Neural progenitor cell (in vitro differentiated cells): ENCODE results near the gene ZFYVE21. TPM values are rescaled to one million over a fixed set of nuclear protein-coding genes. Genes with fewer than 3 reads are reported as not detected.

Experiments
- DNase-seq: peaks from one replicate; pipeline ENCODE4 v3.0.0-alpha.2; 2016; ENCODE audit warnings: low spot score
- H2AFZ ChIP-seq: fragments of 200-600 bp; sonication (generic); replicated peaks from 2 replicates; pipeline ENCODE4 v1.6.1; 2016; ENCODE audit warnings: antibody characterized with exemption
- H3F3A ChIP-seq: fragments of 200-600 bp; sonication (generic); 2 replicates; pipeline ENCODE4 v1.6.1; 2016; ENCODE audit warnings: antibody characterized with exemption, low read depth
- H3K27ac ChIP-seq: fragments of 200-600 bp; sonication (generic); 2 replicates; pipeline ENCODE4 v1.5.1; 2016; ENCODE audit warnings: mild to moderate bottlenecking
- H3K27me3 ChIP-seq: fragments of 200-600 bp; sonication (generic); 2 replicates; pipeline ENCODE4 v1.6.1; 2016; ENCODE audit warnings: mild to moderate bottlenecking, moderate library complexity
- H3K36me3 ChIP-seq: fragments of 200-600 bp; sonication (generic); 2 replicates; pipeline ENCODE4 v1.5.1; 2016
- H3K4me1 ChIP-seq: fragments of 200-600 bp; sonication (generic); 2 replicates; pipeline ENCODE4 v1.6.1; 2016; ENCODE audit warnings: mixed run types
- H3K4me2 ChIP-seq: fragments of 200-600 bp; sonication (generic); 2 replicates; pipeline ENCODE4 v1.6.1; 2016
- H3K4me3 ChIP-seq: fragments of 200-600 bp; sonication (generic); 2 replicates; pipeline ENCODE4 v1.5.1; 2016
- H3K79me2 ChIP-seq: fragments of 200-600 bp; sonication (generic); 2 replicates; pipeline ENCODE4 v1.6.1; 2016; ENCODE audit warnings: low read depth
- H3K9ac ChIP-seq: fragments of 200-600 bp; sonication (generic); 2 replicates; pipeline ENCODE4 v1.6.1; 2016
- H3K9me3 ChIP-seq: fragments of 200-600 bp; sonication (generic); 2 replicates; pipeline ENCODE4 v1.5.1; 2016; ENCODE audit warnings: low read depth
- H4K20me1 ChIP-seq: fragments of 200-600 bp; sonication (generic); 2 replicates; pipeline ENCODE4 v1.6.1; 2016; ENCODE audit warnings: low read depth
- H3K27ac Mint-ChIP-seq: 3 replicates; pipeline ENCODE4 v1.8.0; 2021; ENCODE audit warnings: mixed read lengths
- H3K27me3 Mint-ChIP-seq: 2 replicates; pipeline ENCODE4 v1.8.0; 2022; ENCODE audit warnings: low read depth, mild to moderate bottlenecking, inconsistent platforms, moderate library complexity, mixed read lengths; ENCODE audit not compliant: insufficient read depth
- H3K36me3 Mint-ChIP-seq: 3 replicates; pipeline ENCODE4 v1.8.0; 2021; ENCODE audit warnings: mixed read lengths
- H3K4me1 Mint-ChIP-seq: 3 replicates; pipeline ENCODE4 v1.8.0; 2021; ENCODE audit warnings: mixed read lengths
- H3K4me3 Mint-ChIP-seq: 3 replicates; pipeline ENCODE4 v1.8.0; 2021; ENCODE audit warnings: mild to moderate bottlenecking, moderate library complexity, mixed read lengths
- H3K9me3 Mint-ChIP-seq: 3 replicates; pipeline ENCODE4 v1.8.0; 2020; ENCODE audit warnings: mixed read lengths
- EZH2 ChIP-seq: fragments of 200-600 bp; sonication (generic); IDR thresholded peaks from 2 replicates; pipeline ENCODE4 v1.6.1; 2017; ENCODE audit warnings: antibody characterized with exemption, mild to moderate bottlenecking, moderate library complexity
- EZH2phosphoT487 ChIP-seq: fragments of 200-600 bp; sonication (generic); IDR thresholded peaks from 2 replicates; pipeline ENCODE4 v1.6.1; 2017; ENCODE audit warnings: antibody characterized with exemption
- total RNA-seq: library from RNA; depleted of rRNA; stranded (reverse); fragments of >200 nt; gene quantifications from 2 replicates; pipeline ENCODE4 v1.2.3, GENCODE V29; 2015; ENCODE audit warnings: low replicate concordance
- TF ChIP-seq, protein P1 (sequence below): fragments of 200-600 bp; sonication (generic); IDR thresholded peaks from 2 replicates; pipeline ENCODE4 v1.5.1; 2017; ENCODE audit warnings: antibody characterized with exemption, mild to moderate bottlenecking

The ZFYVE21 gene
- total RNA-seq, 1 donor from 2014 or later: 46.2 TPM

DNA sequence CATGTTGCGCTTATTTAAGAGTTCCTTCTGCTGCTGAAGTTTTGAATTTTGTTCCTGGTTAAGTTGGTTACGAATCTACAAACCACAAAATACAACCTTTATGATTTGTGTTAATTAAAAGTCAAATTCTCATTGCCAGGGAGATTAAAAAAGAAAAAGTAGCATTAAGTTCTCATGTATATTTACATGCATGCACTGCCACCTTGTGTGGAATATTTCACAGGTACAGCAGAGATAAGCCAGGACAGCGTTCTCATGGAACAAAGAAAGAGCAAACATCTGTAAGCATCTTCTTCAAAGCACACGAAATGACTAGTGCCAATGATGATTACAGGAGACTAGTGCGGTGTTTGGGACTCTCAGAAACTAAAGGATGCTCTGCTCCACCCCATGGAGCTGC is 34.2 kb downstream of the ZFYVE21 start:
- Histone ChIP-seq H3K4me1 (no peaks in the 10 kb centered on the region), H3K9ac (no peak overlapping the region), H3K27ac (no peak overlapping the region), H3K4me2 (no peak overlapping the region), H3K9me3 (no peaks in the 10 kb centered on the region), H3K27me3 (no peaks in the 10 kb centered on the region), H3F3A (no peaks in the 10 kb centered on the region), H3K4me3 (no peak overlapping the region), H3K79me2 (no peaks in the 10 kb centered on the region), H3K36me3 (no peaks in the 10 kb centered on the region), H2AFZ (no peak overlapping the region), H4K20me1 (no peaks in the 10 kb centered on the region)
- H3K9me3 Mint-ChIP-seq: no peaks in the 10 kb centered on the region
- H3K27me3 Mint-ChIP-seq: peaks cover 2% of the 10 kb centered on the region
- H3K4me1 Mint-ChIP-seq: peaks cover 5% of the 10 kb centered on the region
- DNase-seq: no peak
- no peaks in the 10 kb centered on the region for H3K36me3 Mint-ChIP-seq
- no peak for TF ChIP-seq EZH2
- no peak overlapping the region for H3K4me3 Mint-ChIP-seq
- H3K27ac Mint-ChIP-seq: no peak overlapping the region

GRCh38 chr14:103753774-103754173 is 38.2 kb downstream of the ZFYVE21 start:
- no peak overlapping the region for H3K27ac Mint-ChIP-seq
- Histone ChIP-seq H3K79me2 (no peaks in the 10 kb centered on the region), H4K20me1 (no peaks in the 10 kb centered on the region), H3K36me3 (no peaks in the 10 kb centered on the region), H2AFZ (no peak overlapping the region), H3K4me1 (no peaks in the 10 kb centered on the region), H3F3A (no peaks in the 10 kb centered on the region), H3K9me3 (no peaks in the 10 kb centered on the region), H3K4me3 (no peak overlapping the region), H3K9ac (no peak overlapping the region), H3K4me2 (no peak overlapping the region), H3K27ac (no peak overlapping the region), H3K27me3 (no peaks in the 10 kb centered on the region)
- no peak for TF ChIP-seq EZH2phosphoT487
- TF ChIP-seq, protein P1, sequence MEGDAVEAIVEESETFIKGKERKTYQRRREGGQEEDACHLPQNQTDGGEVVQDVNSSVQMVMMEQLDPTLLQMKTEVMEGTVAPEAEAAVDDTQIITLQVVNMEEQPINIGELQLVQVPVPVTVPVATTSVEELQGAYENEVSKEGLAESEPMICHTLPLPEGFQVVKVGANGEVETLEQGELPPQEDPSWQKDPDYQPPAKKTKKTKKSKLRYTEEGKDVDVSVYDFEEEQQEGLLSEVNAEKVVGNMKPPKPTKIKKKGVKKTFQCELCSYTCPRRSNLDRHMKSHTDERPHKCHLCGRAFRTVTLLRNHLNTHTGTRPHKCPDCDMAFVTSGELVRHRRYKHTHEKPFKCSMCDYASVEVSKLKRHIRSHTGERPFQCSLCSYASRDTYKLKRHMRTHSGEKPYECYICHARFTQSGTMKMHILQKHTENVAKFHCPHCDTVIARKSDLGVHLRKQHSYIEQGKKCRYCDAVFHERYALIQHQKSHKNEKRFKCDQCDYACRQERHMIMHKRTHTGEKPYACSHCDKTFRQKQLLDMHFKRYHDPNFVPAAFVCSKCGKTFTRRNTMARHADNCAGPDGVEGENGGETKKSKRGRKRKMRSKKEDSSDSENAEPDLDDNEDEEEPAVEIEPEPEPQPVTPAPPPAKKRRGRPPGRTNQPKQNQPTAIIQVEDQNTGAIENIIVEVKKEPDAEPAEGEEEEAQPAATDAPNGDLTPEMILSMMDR: no peak
- no peak for TF ChIP-seq EZH2
- no peak overlapping the region for H3K4me3 Mint-ChIP-seq
- peaks cover 2% of the 10 kb centered on the region for H3K27me3 Mint-ChIP-seq
- H3K36me3 Mint-ChIP-seq: no peaks in the 10 kb centered on the region
- H3K9me3 Mint-ChIP-seq: no peaks in the 10 kb centered on the region
- DNase-seq: no peak
- peaks cover 8% of the 10 kb centered on the region for H3K4me1 Mint-ChIP-seq

DNA sequence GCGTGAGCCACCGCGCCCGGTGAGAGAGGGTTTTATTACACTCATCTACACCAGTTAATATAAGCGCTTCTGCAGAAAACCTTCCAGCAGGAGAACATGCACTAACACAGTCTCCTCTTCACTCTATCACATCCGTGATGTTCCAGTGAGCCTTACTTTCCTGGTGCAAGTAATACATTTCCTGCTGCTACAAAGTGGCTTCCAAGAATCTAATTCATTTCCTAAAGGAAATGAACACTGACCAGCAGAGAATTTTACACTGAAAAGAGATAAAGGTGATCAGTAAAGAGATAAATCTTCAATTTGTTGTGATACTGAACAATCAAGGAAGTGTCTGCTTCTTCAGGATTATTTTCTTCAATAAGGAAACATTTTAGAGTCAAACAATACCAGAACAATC is 39.5 kb downstream of the ZFYVE21 start:
- H3K27me3 Mint-ChIP-seq: peaks cover 2% of the 10 kb centered on the region
- H3K4me1 ChIP-seq: no peaks in the 10 kb centered on the region
- no peaks in the 10 kb centered on the region for H3K79me2 ChIP-seq
- H3K27ac Mint-ChIP-seq: no peak overlapping the region
- TF ChIP-seq EZH2 (no peak), EZH2phosphoT487 (no peak)
- TF ChIP-seq, protein P1: no peak
- H3K4me2 ChIP-seq: no peak overlapping the region
- no peaks in the 10 kb centered on the region for H3K36me3 Mint-ChIP-seq
- H3F3A ChIP-seq: no peaks in the 10 kb centered on the region
- H3K27ac ChIP-seq: no peak overlapping the region
- H3K4me3 ChIP-seq: no peak overlapping the region
- no peaks in the 10 kb centered on the region for H3K9me3 Mint-ChIP-seq
- H3K4me1 Mint-ChIP-seq: peaks cover 8% of the 10 kb centered on the region
- no peaks in the 10 kb centered on the region for H3K27me3 ChIP-seq
- no peaks in the 10 kb centered on the region for H4K20me1 ChIP-seq
- no peak for DNase-seq
- H3K4me3 Mint-ChIP-seq: no peak overlapping the region
- no peak overlapping the region for H3K9ac ChIP-seq
- H3K36me3 ChIP-seq: no peaks in the 10 kb centered on the region
- no peak overlapping the region for H2AFZ ChIP-seq
- H3K9me3 ChIP-seq: no peaks in the 10 kb centered on the region

- no peak overlapping the region for H2AFZ ChIP-seq
- no peaks in the 10 kb centered on the region for H3K36me3 Mint-ChIP-seq
- peaks cover 5% of the 10 kb centered on the region for H3K4me1 ChIP-seq
- H4K20me1 ChIP-seq: no peaks in the 10 kb centered on the region
- no peaks in the 10 kb centered on the region for H3K36me3 ChIP-seq
- H3K79me2 ChIP-seq: no peaks in the 10 kb centered on the region
- H3K27ac Mint-ChIP-seq: no peak overlapping the region
- H3K27me3 Mint-ChIP-seq: peaks cover 2% of the 10 kb centered on the region
- no peak overlapping the region for H3K4me2 ChIP-seq
- H3K9me3 Mint-ChIP-seq: no peaks in the 10 kb centered on the region
- H3K27ac ChIP-seq: no peak overlapping the region
- H3K27me3 ChIP-seq: no peaks in the 10 kb centered on the region
- peaks cover 19% of the 10 kb centered on the region for H3K4me1 Mint-ChIP-seq
- H3F3A ChIP-seq: no peaks in the 10 kb centered on the region
- TF ChIP-seq, protein P1: no peak
- no peak for TF ChIP-seq EZH2phosphoT487
- TF ChIP-seq EZH2: no peak
- H3K4me3 ChIP-seq: no peak overlapping the region
- H3K4me3 Mint-ChIP-seq: no peak overlapping the region
- H3K9ac ChIP-seq: no peak overlapping the region
- H3K9me3 ChIP-seq: no peaks in the 10 kb centered on the region
- DNase-seq: no peak
These were observed 42.6 kb downstream of the ZFYVE21 start for GRCh38 chr14:103758059-103758776.
